ENCODE results near the gene MTA1. TPM values are rescaled to one million over a fixed set of nuclear protein-coding genes. Genes with fewer than 3 reads are reported as not detected.

Gene MTA1
- total and polyA plus RNA-seq, 11 donors = 71.8 to 191 (median 109) TPM

GRCh38 chr14:105388976-105389375 lies 30.7 kb upstream of the MTA1 start:
- peak overlapping the region in 4 of 12 donors; percentile 17 to 89 (median 28) for H3K27ac ChIP-seq

GRCh38 chr14:105389534-105389933 lies 30.1 kb upstream of the MTA1 start:
- intact Hi-C loops (cut with DNase I) = no loop called here
- TF ChIP-seq POLR2A (IDR thresholded peaks at IDR 0.05) (no peak), CTCF (IDR thresholded peaks at IDR 0.05) (no peak)
- Histone ChIP-seq H3K4me1 (peaks cover 0 to 52% (median 0%) of the 10 kb centered on the region in 12 donors), H3K4me3 (no peak overlapping the region), H3K9me3 (no peaks in the 10 kb centered on the region), H3K27ac (peak overlapping the region in 5 of 12 donors; percentile 34 to 89 (median 45)), H3K36me3 (peaks cover 0 to 56% (median 21%) of the 10 kb centered on the region in 9 donors), H3K27me3 (no peaks in the 10 kb centered on the region)
- DNase-seq = peak in 2 of 5 donors; percentile 28 to 63
- peak in 1 of 4 donors; percentile 20 for ATAC-seq
- WGBS, 4 donors = 69 to 79% (median 76%) methylated on average over 11 to 12 of the region's 12 CpGs

More at GRCh38 chr14:105388976-105389375, 30.7 kb upstream of the MTA1 start:
- Histone ChIP-seq H3K27me3 (no peaks in the 10 kb centered on the region), H3K4me1 (peaks cover 0 to 47% (median 0%) of the 10 kb centered on the region in 12 donors), H3K4me3 (no peak overlapping the region), H3K9me3 (no peaks in the 10 kb centered on the region), H3K36me3 (peaks cover 0 to 56% (median 26%) of the 10 kb centered on the region in 9 donors)
- no peak for TF ChIP-seq POLR2A (IDR thresholded peaks at IDR 0.05)
- TF ChIP-seq CTCF (IDR thresholded peaks at IDR 0.05) = no peak
- WGBS, 4 donors = 90 to 96% (median 91%) methylated on average over 4 to 16 of the region's 16 CpGs
- ATAC-seq = no peak
- intact Hi-C loops (cut with DNase I) = no loop called here
- peak in 1 of 5 donors; percentile 44 for DNase-seq

- ATAC-seq (peak in 2 of 4 donors; percentile 8 to 38), DNase-seq (peak in 2 of 5 donors; percentile 34 to 78)
- peaks cover 0 to 55% (median 0%) of the 10 kb centered on the region in 12 donors for H3K4me1 ChIP-seq
- H3K27ac ChIP-seq = peak overlapping the region in 5 of 12 donors; percentile 7 to 89 (median 45)
- TF ChIP-seq CTCF (IDR thresholded peaks at IDR 0.05) = no peak
- no peak for TF ChIP-seq POLR2A (IDR thresholded peaks at IDR 0.05)
- 81 to 88% (median 85%) methylated on average over 23 to 27 of the region's 27 CpGs for WGBS, 4 donors
- H3K36me3 ChIP-seq = peaks cover 0 to 56% (median 19%) of the 10 kb centered on the region in 9 donors
- H3K9me3 ChIP-seq = no peaks in the 10 kb centered on the region
- H3K4me3 ChIP-seq = no peak overlapping the region
- intact Hi-C loops (cut with DNase I) = no loop called here
- H3K27me3 ChIP-seq = no peaks in the 10 kb centered on the region
These were observed 29.4 kb upstream of the MTA1 start for GRCh38 chr14:105389976-105390848.

GRCh38 chr14:105390849-105391500 lies 28.7 kb upstream of the MTA1 start:
- intact Hi-C loops (cut with DNase I) = no loop called here
- TF ChIP-seq POLR2A (IDR thresholded peaks at IDR 0.05) (no peak), CTCF (IDR thresholded peaks at IDR 0.05) (no peak)
- Histone ChIP-seq H3K36me3 (peaks cover 0 to 48% (median 11%) of the 10 kb centered on the region in 9 donors), H3K4me1 (peaks cover 0 to 53% (median 0%) of the 10 kb centered on the region in 12 donors), H3K27ac (peak overlapping the region in 1 of 12 donors; percentile 89), H3K4me3 (no peak overlapping the region), H3K27me3 (no peaks in the 10 kb centered on the region), H3K9me3 (no peaks in the 10 kb centered on the region)
- 87 to 93% (median 92%) methylated on average over 13 to 24 of the region's 24 CpGs for WGBS, 4 donors
- DNase-seq (peak in 1 of 5 donors; percentile 20), ATAC-seq (no peak)

Measured in heart left ventricle (tissue), 16 donors.